Measurements from ENCODE around the gene HMX1. TPM values are rescaled to one million over a fixed set of nuclear protein-coding genes. Genes with fewer than 3 reads are reported as not detected.

The HMX1 gene
- total and polyA plus RNA-seq, 2 experiments from 2014 or later: 0.69 TPM; not detected in 1

GRCh38 chr4:8906668-8906970, 35.0 kb upstream of the HMX1 start (continued):
- TF ChIP-seq, protein P1, sequence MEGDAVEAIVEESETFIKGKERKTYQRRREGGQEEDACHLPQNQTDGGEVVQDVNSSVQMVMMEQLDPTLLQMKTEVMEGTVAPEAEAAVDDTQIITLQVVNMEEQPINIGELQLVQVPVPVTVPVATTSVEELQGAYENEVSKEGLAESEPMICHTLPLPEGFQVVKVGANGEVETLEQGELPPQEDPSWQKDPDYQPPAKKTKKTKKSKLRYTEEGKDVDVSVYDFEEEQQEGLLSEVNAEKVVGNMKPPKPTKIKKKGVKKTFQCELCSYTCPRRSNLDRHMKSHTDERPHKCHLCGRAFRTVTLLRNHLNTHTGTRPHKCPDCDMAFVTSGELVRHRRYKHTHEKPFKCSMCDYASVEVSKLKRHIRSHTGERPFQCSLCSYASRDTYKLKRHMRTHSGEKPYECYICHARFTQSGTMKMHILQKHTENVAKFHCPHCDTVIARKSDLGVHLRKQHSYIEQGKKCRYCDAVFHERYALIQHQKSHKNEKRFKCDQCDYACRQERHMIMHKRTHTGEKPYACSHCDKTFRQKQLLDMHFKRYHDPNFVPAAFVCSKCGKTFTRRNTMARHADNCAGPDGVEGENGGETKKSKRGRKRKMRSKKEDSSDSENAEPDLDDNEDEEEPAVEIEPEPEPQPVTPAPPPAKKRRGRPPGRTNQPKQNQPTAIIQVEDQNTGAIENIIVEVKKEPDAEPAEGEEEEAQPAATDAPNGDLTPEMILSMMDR (conservative IDR thresholded peaks at IDR 0.05; ENCODE audit: low read depth in 2 of 2): no peak

DNA sequence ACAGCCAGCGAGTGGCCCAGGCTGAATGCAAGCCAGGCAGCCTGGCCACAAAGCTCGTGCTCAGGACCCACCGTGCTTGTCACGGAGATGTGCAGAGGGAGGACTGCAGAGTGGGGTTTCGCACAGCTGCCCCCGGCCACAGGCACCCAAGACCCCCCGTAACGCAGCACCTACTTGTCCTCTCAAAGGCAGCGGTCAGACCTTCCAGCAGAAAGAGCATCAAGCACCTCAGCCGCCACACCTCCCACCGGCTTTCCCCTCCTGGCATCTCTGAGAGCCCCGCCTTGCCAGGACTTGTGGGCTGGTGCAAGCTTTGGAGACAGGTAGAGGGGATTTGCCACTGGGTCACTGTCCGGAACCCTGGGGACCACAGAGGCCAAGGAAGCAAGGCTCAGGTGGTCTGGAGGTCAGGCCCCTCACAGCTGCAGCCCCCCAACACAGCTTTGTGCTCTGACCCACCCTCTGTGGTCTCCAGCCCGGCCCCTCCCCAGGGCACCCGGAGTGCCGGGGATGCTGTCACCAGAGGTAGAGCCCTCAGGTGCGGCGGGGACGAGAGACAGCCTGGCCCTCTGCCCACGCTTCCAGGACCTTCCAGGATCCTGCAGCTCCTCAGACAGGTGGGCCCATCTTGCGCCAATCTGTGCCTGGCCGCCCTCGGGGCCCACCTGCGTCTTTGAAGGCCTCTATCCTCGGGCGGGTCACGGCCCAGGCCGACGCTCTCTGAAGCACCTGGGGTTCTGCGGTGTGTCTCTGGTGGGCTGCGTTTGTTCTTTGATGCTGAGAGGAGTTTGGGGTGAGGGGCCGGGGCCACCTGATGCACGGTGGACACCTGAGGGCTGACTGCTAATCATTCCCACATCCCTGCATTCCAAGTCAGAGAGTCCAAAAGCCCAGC, 34.4 kb upstream of the HMX1 start:
- no peaks in the 10 kb centered on the region for H3K27me3 ChIP-seq (ENCODE audit: insufficient read depth)
- peaks cover 17% of the 10 kb centered on the region for H3K27me3 Mint-ChIP-seq (ENCODE audit: insufficient read depth, low read depth, poor library complexity)
- ATAC-seq: no peak

More for the DNA sequence above, 34.4 kb upstream of the HMX1 start:
- Mint-ChIP-seq H3K4me3 (no peak overlapping the region), H3K9me3 (peaks cover 29% of the 10 kb centered on the region), H3K4me1 (no peaks in the 10 kb centered on the region; the same call in 2 of the 3 replicates), H3K36me3 (ENCODE audit: low read depth) (peaks cover 11% of the 10 kb centered on the region), H3K27ac (no peak overlapping the region)
- no peak overlapping the region for H3K27ac ChIP-seq (ENCODE audit: low read depth)
- no peaks in the 10 kb centered on the region for H3K79me2 ChIP-seq (replicated peaks; ENCODE audit: insufficient read depth)
- no peak for TF ChIP-seq EZH2 (IDR thresholded peaks at IDR 0.05; ENCODE audit: low read depth, unreplicated experiment)
- no peak for TF ChIP-seq EZH2phosphoT487 (IDR thresholded peaks at IDR 0.05; ENCODE audit: unreplicated experiment)
- no peak for TF ChIP-seq POLR2AphosphoS5 (IDR thresholded peaks at IDR 0.05; ENCODE audit: low read depth)
- TF ChIP-seq ZNF331 (CRISPR knock-in tag; IDR thresholded peaks at IDR 0.05; ENCODE audit: low read depth): no peak
- TF ChIP-seq, protein P2, sequence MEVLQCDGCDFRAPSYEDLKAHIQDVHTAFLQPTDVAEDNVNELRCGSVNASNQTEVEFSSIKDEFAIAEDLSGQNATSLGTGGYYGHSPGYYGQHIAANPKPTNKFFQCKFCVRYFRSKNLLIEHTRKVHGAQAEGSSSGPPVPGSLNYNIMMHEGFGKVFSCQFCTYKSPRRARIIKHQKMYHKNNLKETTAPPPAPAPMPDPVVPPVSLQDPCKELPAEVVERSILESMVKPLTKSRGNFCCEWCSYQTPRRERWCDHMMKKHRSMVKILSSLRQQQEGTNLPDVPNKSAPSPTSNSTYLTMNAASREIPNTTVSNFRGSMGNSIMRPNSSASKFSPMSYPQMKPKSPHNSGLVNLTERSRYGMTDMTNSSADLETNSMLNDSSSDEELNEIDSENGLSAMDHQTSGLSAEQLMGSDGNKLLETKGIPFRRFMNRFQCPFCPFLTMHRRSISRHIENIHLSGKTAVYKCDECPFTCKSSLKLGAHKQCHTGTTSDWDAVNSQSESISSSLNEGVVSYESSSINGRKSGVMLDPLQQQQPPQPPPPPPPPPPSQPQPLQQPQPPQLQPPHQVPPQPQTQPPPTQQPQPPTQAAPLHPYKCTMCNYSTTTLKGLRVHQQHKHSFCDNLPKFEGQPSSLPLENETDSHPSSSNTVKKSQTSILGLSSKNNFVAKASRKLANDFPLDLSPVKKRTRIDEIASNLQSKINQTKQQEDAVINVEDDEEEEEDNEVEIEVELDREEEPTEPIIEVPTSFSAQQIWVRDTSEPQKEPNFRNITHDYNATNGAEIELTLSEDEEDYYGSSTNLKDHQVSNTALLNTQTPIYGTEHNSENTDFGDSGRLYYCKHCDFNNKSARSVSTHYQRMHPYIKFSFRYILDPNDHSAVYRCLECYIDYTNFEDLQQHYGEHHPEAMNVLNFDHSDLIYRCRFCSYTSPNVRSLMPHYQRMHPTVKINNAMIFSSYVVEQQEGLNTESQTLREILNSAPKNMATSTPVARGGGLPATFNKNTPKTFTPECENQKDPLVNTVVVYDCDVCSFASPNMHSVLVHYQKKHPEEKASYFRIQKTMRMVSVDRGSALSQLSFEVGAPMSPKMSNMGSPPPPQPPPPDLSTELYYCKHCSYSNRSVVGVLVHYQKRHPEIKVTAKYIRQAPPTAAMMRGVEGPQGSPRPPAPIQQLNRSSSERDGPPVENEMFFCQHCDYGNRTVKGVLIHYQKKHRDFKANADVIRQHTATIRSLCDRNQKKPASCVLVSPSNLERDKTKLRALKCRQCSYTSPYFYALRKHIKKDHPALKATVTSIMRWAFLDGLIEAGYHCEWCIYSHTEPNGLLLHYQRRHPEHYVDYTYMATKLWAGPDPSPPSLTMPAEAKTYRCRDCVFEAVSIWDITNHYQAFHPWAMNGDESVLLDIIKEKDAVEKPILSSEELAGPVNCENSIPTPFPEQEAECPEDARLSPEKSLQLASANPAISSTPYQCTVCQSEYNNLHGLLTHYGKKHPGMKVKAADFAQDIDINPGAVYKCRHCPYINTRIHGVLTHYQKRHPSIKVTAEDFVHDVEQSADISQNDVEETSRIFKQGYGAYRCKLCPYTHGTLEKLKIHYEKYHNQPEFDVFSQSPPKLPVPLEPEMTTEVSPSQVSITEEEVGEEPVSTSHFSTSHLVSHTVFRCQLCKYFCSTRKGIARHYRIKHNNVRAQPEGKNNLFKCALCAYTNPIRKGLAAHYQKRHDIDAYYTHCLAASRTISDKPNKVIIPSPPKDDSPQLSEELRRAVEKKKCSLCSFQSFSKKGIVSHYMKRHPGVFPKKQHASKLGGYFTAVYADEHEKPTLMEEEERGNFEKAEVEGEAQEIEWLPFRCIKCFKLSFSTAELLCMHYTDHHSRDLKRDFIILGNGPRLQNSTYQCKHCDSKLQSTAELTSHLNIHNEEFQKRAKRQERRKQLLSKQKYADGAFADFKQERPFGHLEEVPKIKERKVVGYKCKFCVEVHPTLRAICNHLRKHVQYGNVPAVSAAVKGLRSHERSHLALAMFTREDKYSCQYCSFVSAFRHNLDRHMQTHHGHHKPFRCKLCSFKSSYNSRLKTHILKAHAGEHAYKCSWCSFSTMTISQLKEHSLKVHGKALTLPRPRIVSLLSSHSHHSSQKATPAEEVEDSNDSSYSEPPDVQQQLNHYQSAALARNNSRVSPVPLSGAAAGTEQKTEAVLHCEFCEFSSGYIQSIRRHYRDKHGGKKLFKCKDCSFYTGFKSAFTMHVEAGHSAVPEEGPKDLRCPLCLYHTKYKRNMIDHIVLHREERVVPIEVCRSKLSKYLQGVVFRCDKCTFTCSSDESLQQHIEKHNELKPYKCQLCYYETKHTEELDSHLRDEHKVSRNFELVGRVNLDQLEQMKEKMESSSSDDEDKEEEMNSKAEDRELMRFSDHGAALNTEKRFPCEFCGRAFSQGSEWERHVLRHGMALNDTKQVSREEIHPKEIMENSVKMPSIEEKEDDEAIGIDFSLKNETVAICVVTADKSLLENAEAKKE (CRISPR knock-in tag; IDR thresholded peaks at IDR 0.05): no peak
- TF ChIP-seq REST (IDR thresholded peaks at IDR 0.05; ENCODE audit: unreplicated experiment): no peak
- TF ChIP-seq, protein P1 (conservative IDR thresholded peaks at IDR 0.05; ENCODE audit: low read depth in 2 of 2): no peak
- H3K4me1 ChIP-seq (ENCODE audit: insufficient read depth): no peaks in the 10 kb centered on the region
- DNase-seq (ENCODE audit: low spot score): no peak
- H4K20me1 ChIP-seq (replicated peaks; ENCODE audit: insufficient read depth): no peaks in the 10 kb centered on the region
- H3K9me2 ChIP-seq (ENCODE audit: insufficient read depth): no peaks in the 10 kb centered on the region
- no peak overlapping the region for H3K4me3 ChIP-seq
- H2AFZ ChIP-seq: no peak overlapping the region
- H3F3A ChIP-seq (replicated peaks; ENCODE audit: low read depth): no peaks in the 10 kb centered on the region
- H3K36me3 ChIP-seq (ENCODE audit: insufficient read depth): peaks cover 3% of the 10 kb centered on the region; the same call in 1 of the 2 replicates
- H3K4me2 ChIP-seq: no peak overlapping the region
